HG03025 (cell line): ENCODE results near the gene SH2D2A.

Experiments used
- ATAC-seq: cut with Tn5 transposase; IDR thresholded peaks from one replicate; pipeline ENCODE4 v1.9.1; 2021; ENCODE audit warnings: mild to moderate bottlenecking, moderate library complexity; ENCODE audit not compliant: unreplicated experiment, low FRiP score

Gene SH2D2A

DNA sequence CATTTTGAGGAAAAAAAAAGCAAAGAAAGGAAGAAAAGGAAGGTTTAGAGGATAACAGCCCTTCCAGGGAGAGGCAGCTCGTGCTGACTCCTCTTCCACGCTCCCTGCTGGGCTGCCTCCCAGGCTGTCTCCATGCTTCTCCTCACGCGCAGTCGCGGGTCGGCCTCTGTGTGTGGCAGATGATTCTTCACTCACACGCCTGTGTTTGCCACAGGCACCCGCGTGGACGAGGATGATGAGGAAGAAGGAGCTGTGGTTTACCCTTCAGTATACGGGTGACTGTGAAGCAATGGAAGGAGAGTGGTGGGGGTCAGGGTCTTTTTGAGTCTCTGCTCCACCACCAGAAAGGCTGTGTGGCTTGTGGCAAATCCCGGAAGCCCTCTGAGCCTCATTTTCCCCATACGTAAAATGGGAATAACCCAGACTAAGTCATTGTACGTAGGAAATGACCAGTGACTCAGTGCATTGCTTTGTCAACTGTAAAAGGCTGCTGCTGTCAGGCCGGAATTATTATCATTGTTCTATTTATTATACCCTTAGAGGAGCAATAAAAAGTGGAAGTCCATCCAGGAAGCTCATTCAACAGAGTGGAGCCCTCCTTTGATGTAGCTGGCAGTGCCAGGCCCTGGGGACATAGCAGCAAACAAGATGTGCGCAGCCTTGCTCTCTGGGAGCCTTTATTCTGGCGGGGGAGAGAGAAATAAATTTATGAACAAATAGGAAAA is 11.9 kb upstream of the SH2D2A start:
- ATAC-seq: no peak

DNA sequence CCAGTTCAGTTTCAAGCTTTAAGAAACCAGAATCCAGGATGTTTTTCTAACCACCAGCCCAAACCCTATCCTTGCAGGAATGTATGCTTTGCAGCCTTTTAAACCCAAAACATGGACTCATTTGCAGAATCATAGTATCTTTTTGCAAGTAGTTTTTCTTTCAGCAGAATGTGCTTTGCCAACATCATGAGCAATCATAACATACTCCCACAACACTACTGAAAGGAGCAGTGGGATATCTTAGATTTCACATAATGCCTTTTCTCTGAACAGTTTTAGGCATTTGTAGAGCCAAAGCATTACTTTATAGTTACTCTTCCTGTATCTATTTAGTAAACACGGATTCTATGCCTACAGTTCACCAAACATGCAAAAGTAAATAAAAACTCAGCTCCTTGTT is 10.0 kb upstream of the SH2D2A start:
- ATAC-seq: no peak

DNA sequence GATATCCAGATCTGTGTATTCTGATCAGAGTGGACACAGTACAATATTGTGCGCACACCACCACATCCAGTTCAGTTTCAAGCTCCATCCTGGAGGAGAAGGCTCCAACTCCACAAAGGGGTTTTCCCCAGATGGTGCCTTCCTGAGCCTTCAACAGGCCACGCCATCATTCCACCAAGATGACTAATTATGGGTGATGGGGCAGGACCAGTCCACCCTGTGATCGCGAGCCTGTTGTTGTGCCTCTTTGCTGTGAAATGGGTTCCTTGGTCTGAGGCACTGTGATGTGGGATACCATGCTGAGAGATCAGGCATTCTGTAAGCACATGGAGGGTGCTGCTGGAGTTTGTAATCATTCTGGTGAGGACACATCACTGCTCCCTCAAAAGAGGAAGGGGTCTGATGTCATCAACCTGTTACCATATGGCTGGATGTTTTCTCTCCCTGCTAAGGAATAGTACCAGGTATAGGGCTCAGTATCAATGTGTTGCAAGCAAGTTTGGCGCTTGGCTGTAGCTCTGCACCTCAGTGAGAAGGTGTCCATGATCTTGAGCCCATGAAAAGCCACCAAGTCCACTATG is 6.7 kb upstream of the SH2D2A start:
- no peak for ATAC-seq

DNA sequence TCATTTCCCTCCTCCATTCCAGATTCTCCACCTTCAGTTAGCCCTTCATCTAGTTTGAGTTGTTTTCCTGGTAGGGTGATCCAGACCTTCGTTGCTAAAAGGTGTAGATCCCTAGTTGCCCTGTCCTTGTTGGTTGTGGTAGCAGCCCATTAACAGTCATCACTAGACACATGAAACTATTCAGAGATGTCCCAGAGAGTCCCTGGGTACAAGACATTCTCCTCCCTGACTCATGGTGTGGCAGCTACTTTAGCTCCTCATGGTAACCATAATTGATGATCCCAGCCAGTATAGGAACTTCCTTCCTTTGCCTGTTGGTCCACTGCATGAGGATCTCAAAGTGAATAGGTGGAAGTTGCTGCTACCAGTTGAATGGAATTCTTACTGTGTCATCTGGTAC is 6.0 kb upstream of the SH2D2A start:
- no peak for ATAC-seq

DNA sequence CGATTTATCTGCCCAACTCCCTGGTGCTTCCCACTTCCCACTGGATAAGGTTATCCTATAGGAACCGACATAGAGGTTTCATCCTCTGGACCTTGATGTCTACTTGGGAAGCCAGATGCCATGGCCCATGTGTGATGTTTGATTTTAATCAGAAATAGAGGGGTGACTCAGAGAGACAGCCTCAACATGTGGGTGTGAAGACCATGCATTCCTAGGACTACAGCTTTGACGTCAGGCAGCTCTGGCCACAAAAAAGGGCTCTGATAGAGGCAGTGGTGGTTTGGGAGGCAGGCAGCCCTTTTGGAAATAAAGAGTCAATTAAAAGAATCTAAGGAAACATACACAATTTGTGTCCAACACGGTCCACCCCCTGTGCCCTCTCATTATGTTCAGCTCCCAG is 5.2 kb upstream of the SH2D2A start:
- no peak for ATAC-seq

DNA sequence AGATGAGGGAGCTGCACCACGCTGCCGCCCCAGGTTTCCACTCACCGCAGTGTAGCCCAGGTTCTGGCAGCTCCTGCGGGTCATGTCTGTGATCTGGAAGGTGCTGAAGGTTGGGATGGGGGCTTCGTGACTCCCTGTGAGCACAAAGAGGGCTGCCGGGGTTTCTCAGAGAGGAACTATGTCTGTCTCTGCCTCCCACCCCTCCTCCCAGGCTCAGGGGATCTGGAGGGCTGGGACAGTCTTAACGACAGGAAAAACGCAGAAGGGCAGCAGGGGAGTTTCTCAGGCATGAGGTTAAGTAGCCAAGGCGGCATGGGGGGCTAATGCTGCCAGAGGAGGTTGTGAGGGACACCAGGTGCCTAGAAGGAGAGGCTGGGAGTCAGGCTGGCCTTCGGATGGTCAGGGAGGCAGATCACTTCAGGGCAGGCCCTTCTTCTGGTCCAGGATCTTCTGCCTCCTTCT is 656 bp downstream of the SH2D2A start:
- no peak for ATAC-seq

DNA sequence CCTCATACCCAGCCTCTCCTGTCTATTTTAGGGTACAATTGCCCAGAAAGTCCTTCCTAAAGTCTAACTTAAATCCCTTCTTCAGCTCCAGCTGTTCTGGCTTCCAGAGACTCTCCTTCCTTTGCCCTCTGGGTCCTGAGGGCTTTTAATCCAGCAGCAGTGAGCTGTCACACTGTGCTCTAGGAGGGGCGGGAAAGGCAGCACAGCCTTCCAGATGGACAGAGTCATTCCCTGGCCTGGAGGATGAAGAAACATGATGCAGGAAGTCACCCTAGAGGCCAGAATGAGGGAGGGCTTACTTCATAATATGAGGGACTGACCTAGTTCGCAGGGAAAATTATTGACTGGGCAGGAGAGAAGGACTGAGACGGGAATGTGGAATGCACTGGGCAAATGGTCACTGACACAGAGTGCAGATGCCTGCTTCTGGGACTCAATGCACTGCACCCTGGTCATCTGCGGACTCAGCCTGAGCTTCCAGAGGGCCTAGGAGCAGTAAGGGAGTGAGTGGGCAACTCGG is 1.3 kb downstream of the SH2D2A start:
- ATAC-seq: no peak

DNA sequence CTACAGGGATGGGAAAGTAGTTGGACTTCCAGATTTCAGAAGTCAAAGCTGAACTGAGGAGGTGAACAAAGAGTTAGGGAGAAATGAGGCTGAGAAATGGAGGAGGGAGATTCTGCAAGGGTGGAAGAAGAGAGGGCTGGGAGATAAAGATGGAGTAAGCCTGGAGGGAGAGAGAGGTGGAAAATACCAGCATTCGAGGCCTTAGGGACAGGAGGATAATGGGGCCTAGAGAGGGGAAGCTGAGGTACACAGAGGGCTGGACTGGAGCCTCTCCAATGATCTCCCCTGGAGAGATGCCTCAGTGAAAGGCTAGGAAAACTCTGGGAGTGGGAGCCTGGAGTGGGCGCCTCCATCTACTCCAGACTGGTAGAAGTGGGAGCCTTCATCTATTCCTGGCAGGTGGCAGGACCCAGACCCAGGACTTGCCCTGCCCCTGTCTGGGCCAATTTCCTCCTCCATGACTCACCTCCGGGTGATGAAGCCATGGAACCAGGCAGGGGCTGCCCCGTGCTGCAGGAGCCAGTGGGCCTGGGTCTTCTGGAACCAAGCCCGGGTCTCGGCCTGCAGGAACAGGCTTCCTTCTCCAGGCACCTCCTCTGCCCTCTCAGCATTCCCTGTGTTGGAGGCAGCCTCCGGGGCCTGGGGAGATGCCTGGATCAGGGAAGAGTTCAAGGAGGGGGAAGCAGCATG is 1.9 kb downstream of the SH2D2A start:
- no peak for ATAC-seq

DNA sequence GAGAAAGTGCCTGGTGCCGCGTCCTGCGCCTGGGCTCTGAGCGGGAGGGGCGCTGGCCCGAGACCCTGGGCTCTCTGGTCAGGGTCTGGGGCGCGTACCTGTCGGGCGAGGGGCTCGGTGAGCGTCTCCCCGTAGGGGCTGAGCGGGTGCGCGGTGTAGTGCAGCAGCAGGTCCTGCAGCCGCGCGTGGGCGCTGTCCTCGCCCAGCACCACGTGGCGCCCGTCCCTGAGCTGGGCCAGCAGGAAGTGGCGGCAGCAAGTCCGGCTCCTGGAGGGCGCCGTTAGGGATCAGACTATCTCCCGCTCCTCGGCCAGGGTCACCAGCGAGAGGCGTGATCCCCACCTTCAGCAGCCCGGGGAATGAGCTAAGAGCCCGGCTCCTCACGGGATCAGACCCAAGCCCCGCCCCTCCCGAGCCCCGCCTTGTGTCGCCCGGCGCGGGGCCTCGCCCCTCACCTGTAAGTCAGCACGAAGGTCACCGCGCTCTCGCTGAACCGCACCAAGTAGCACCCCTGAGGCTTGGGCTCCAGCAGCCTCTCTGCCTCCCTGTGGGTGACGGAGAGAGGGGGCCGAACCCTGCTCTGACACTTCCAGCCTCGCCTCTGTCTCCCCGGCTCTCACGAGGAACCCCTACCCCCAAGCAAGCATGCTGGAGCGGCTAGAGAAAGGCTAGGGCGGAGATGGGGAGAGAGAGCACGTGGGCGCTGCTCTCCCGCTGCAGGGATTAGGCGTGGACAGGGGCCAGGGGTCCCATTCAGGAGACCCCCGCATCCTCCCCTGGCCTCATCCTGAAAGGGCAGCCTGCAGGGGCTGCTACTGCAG is 2.7 kb downstream of the SH2D2A start:
- no peak for ATAC-seq

DNA sequence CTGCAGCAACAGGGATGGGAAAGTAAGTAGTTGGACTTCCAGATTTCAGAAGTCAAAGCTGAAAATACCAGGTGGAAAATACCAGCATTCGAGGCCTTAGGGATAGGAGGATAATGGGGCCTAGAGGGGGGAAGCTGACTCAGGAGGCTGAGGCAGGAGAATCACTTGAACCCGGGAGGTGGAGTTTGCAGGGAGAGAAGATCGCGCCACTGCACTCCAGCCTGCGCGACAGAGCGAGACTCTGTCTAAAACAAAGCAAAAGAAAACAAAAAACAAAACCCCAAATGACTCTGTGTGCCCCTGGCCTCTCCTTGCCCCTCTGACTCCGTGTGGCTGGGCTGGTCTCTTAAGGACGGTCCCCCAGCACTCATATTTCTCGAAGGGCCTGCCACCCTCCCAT is 3.4 kb downstream of the SH2D2A start:
- ATAC-seq: no peak

DNA sequence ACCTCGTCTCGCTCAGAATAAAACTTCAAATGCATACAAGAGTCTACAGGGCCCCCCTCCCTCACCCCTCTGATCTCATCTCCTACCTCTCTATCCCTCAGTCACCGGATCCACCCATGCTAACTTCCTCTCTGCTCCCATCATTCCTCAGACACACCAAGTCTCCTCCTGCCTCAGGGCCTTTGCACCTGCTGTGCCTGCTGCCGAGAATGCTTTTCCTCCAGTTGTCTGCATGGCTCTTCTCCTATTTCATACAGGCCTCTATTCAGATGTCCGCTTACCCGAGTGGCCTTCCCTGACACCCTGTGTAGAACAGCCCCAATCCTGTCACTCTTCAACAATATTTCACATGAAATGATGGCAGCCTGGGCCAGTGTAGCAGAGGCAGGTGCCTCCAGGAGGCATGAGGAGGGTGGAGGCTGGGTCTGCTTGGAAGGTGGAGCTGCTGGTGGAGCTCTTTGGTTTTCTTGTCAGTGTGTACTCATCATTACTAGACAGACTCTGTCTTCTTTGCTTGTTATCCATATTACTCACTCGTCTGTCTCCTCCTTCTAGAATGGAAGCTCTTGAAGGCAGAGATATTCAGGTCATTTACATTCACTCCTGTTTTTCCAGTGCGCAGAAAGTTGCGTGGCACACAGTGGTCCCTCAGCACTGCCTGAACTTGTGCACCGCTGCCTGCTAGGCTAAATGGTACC is 4.2 kb downstream of the SH2D2A start:
- no peak for ATAC-seq

DNA sequence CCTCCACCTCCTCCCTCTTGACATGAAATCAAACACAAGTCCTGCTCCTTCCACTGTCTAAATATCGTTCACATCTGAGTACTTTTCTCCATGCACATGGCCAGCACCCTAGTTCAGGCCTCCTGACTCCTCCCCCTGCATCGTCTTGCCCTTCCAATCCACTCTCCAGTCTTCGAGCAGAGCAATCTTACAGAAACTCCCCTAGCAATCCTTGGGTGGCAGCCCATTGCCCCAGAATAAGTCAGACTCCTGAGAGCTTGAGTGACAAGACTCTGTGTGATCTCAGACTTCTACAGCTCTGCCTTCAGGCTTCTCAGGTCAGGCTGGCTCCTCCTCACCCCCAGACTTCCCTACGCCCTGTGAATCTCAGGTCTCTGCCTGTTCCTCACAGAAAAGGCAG is 5.5 kb downstream of the SH2D2A start:
- no peak for ATAC-seq

DNA sequence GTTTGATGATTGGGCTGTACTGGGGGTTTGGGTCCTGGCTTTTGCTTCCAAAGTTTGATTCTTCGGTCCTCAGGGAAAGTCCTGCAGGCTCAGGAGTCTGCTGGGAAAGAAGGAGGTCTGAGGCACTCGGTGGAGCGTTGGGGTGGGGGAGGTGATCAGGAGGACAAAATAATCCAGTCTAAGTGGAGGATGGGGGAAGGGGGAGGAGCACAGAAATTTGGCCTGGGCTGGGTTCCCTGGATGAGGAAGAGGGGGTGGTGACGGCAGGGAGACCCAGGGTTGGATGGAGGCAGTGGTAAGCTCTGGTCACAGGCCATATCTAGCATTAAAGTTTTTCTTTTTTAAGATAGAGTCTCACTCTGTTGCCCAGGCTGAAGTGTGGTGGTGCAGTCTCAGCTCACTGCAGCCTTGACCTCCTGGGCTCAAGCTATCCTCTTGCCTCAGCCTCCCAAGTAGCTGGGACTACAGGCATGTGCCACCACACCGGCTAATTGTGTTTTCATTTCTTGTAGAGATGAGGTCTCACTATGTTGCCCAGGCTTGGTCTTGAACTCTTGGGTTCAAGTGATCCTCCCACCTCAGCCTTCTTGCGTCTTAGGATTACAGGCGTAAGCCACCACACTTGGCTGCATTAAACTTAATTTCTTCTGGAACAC is 6.8 kb downstream of the SH2D2A start:
- ATAC-seq: no peak

DNA sequence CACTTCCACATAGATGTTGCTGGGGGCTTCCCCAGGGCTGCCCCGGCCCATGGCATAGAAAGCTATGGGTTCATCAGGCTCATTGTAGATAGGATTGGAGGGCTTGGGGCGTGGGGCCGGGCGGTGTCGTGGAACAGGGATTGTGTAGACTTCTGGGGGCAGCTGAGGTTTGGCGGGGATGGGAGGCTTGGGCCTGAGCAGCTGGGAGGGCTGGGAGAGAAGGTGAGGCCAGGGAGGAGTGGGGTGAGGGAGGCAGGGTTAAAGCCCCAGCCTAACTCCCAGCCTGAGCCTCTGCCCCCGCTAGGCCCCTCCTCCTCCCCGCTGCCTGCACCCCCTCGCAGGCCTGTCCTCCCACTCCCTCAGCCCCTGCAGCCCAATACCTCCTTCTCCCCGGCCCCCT is 7.4 kb downstream of the SH2D2A start:
- ATAC-seq: no peak

DNA sequence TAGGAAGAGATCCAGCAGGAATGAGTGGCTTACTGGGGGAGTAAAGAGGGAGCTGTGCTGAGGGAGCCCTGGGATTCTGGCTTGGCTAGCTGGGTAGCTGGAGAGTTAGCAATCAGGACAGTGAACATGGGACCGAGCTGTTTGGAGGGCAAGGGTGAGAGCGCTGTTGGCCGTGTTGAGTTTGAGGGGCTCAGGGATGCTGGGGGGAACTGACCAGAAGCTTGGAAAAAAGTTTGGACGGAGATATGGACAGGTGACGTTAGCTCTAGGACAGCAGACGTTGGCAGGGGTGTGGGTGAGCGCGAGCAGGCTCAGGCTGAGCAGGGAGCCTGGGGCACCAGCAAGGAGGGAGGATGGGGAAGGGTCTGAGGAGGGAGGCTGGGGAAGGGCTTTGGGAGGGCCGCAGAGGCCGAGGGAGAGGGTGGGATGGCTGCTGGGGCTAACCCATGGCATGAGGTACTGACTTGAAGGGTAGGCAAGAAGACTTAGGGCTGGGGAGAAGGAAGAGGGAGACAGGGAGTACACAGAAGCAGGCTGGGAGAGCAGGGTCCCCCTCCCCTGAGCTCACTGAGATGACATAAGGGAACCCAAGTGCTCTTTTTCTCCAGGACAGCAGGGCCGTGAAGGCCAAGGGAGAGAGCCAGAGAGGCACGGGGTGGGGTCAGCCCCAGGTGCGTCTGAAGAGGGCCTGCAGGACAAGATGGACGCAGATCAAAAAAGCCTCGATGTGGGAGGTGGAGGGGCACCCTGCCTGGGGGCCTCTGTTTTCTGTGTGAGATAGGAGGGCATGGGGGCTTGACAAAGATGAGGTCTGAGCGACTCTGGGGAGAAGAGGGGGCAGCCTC is 8.2 kb downstream of the SH2D2A start:
- ATAC-seq: no peak

DNA sequence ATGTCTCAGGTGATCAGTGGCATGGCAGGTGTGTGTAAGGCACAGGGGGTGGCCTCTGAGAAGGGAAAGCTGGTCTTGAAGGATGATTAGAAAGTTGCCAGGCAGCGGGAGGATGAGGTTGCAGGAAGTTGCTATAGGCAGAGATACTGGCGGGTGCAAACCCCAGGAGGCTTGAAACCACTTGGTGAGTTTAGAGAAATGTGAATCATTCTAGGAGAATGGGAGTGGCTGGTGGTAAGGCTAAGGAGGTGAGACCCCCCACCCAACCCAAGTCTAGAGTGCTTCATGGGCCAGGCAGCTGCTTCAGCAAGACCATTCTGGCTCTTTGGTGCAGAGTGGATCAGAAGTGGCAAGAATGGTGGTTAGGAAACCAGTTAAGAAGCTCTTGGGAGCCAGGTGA is 9.0 kb downstream of the SH2D2A start:
- ATAC-seq: no peak

DNA sequence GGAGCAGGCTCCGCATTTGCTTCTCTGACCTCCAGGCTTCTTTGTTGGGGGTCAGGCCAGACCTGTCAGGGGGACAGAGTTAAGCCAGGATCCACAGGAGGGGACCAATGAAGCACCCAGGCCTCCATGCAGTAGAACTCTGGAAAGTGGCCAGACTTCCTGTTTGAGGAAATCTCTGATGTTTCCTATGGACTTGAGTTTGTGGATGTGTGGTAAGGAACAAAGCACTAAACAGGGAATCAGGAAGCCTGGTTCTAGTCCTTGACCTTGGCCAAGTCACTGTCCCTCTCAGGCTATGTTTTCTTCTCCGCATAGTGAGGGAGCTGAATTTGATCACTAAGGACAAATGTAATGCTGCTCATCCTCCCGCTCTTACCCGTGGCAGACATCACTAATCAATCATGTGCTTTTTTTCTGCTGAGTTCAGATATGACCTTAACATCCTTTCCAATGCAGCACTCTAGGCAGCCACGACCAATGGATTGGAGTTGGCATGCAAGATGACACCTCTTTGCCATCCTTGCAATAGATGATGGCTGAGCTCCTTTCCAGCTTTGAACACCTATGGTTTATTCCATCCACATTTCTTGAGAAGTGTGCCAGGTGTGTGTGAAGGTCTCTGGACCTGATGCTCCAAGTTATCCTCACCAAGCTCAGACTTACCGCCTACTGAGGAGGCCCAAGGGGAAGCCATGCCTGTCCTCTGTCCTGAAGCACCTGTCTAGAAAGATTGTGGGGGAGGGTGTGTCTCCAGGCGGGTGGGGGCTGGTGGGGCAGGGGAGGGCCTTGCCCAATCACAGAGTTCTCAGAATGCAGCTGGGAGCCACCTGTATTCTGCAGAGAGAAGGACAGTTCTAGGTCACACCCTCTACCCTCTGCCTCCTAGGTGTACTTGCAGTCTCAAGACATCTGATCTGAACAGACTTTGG is 9.9 kb downstream of the SH2D2A start:
- no peak for ATAC-seq
